HuH-7.5 (cell line): Measurements from ENCODE around the gene SLC25A23.
"Not testable (repeated sequence)": the region's sequence is repeated elsewhere in the genome, so short reads cannot be mapped to it uniquely, and the experiment has no call there.

Source experiments
- DNase-seq: peaks from one replicate; pipeline ENCODE4 v3.0.0; 2011; ENCODE audit warnings: low spot score

Gene SLC25A23

DNA sequence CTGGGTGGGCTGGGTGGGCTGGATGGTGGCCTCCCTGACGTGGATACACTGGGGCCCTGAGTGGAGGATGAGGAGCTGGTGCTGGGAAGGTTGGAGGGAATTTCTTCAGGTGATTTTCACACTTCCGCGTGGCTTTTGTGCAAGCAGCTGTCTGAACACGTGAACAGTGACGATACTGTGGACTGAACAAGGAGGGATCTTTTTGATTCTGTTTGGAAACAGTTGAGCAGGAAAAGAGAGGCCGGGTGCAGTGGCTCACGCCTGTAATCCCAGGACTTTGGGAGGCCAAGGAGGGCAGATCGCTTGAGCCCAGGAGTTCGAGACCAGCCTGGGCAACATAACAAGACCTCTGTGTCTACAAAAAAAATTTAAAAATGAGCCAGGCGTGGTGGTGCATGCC is 57.5 kb downstream of the SLC25A23 start:
- DNase-seq: no peak

DNA sequence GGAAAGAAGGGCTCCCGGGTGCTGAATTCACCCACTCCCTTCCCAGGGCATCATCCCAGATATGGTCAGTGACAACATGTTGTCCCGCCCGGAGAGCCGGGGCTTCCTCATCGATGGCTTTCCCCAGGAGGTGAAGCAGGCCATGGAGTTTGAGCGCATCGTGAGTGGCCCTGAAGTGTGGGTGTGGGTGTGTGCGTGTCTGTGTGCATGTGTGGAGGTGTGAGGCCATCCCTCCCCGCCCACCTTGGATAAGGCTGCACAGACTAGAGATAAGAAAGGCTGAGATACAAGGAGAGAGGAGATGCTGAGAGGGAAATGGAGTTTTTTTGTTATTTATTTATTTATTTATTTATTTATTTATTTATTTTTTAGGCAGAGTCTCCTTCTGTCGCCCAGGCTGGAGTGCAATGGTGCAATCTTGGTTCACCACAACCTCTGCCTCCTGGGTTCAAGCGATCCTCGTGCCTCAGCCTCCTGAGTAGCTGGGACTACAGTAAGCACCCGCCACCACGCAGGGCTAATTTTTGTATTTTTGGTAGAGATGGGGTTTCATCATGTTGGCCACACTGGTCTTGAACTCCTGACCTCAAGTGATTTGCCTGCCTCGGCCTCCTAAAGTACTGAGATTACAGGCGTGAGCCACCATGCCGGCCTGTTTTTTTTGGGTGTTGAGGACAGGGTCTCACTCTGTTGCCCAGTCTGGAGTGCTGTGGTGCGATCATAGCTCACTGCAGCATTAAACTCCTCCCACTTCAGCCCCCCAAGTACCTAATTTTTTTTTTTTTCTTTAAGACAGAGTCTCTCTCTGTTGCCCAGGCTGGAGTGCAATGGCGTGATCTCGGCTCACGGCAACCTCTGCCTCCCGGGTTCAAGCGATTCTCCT is 59.3 kb downstream of the SLC25A23 start:
- not testable (repeated sequence) for DNase-seq

DNA sequence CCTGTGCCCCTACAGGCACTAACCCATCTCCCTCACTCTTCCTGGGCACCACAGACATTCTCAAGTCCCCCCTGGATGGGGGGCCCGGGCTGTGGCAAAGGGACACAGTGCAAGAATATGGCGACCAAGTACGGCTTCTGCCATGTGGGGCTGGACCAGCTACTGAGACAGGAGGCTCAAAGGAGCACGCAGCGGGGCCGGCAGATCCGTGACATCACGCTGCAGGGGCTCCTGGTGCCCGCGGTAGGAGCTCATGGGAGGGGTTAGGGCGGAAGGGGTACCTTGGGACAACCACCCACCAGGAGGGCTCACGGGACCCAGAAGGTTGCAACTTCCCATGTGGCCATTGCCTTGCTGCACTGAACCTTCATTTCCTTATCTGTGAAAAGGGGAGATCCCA is 63.3 kb downstream of the SLC25A23 start:
- DNase-seq: no peak

DNA sequence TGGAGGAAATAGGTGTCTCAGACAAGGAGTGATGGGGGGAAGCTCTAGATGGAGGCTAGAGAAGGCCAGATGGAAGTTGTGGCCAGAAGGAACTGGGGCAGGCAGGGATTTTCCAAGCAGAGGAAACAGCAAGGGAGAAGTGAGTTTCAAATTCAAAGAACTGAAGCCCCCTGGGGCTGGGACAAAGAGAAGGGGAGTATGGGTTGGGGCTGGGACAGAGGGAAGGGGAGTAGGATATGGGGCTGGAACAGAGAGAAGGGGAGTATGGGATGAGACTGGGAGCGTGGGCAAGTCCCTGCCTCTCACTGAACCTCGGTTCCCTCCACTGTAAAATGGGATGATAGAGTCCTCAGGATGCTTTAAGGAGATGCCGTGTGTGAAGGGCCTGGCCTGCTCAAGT is 64.8 kb downstream of the SLC25A23 start:
- DNase-seq: no peak

DNA sequence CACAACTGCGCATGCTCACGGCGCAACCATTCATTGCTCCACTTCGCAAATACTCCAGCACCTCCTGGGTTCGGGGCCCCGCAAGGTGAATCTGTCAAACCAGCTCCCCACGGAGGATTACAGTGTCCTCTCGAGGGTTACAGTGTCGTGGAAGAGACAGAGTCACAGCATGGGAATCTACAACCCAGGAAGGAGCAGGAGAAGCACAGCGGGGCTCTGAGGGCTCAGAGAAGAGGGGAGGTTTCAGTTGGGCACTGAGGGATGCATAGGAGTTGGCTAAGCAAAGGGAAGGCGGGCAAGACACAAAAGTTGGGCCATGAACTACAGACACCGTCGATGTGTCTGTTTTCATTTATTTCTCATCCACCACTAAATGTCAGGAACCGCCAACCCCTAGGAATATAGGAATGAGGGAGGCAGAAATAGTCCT is 65.6 kb downstream of the SLC25A23 start:
- peak; percentile 72 for DNase-seq

DNA sequence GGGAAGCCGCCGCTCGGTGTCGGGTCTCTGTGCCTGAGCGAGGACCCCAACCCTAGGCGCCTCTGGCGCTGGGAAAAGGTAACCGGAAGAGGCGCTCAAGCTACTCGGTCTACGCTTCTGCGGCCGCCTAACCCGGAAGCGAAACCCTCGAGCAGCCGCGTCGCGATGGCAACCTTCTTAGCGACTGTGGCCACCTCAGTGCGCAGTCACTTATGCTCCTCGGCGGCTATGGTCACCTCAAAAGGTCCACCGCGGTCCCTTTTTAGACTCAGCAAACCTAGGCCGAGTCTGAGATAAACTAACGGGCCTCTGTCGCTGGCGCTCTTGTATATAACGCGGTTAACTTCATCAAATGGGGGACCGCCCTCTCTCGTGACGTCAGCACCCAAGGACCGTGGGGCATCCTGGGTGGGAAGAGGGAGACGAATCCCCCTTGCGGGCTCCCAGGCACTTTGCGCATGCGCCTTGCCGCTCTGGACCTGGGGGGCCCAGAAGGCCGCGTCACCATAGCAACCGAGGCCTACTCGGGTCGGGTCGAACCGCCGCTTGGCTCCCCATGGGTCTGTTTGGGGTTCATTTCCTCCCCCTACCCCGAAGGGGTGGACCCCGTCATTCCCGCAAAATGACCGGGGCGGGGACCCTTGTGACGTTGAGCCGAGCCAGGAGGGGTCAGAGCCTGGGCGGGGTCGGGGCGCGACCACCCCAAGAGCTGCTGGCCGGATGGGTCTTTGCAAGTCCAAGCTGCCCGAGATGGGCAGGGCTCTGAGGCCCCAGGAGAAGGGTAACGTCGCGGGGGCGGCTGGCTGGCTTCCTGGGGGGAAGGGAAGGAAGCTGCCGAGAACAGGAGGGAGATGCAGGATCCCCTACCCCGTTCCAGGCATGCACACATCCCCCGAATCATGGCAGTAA is 66.3 kb downstream of the SLC25A23 start, which contains the start of gene GTF2F1:
Gene GTF2F1, minus strand, starts transcription at position 91 of the 909 bp plus-strand sequence. CDS start 169 bp downstream, outside the sequence.
- peak; percentile 97 for DNase-seq

DNA sequence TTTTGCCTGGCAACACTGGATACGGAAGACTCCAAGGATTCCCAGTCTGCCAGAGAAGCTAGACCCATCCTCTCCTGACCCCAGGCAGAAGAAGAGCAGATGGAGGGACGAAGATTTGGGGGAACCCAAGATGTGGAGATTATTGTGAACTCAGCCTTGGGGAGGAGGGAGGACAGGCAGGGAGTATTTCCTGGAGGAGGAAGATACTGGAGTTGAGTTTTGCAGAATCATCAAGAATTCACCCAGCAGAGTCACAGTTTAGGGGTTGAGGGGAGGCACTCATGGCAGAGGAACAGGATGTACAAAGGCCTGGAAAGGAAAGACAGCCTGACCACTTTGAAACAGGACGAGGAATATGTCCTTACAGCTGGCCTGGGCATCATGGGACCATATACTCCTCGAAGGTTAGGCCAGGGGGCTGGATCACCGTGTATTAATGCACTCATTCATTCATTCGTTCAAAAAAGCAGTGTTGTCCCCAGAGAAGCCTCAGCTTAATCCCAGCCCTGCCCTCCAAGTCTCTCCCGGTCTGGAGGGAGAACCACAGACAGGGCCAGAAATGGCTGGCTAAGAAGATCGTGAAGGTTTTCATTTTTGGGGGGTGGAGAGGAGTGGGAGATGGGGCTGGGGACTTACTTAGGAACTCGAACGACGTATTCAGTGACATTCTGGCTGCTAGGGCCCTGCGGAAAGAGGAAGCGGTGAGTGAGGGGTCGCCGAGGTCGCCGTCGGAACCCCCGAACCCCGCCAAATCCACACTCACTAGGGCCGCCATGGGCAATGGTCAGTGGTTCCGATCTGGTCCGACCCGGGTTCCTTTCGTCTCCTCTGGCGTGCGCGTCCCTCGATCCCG is 67.1 kb downstream of the SLC25A23 start:
- no peak for DNase-seq
